OCI-LY3 (cell line): ENCODE measurements around the gene SRP54.
"Not testable (repeated sequence)": the region's sequence is repeated elsewhere in the genome, so short reads cannot be mapped to it uniquely, and the experiment has no call there.

ENCODE experiments used
- CTCF ChIP-seq: fragments of 200-600, 300-600 bp; sonication (generic); IDR thresholded peaks from 2 replicates; pipeline ENCODE4 v1.5.1; 2014; ENCODE audit warnings: antibody characterized with exemption, low read length, low read depth
- EZH2phosphoT487 ChIP-seq: fragments of 200-600 bp; shearing (Covaris generic); IDR thresholded peaks from 2 replicates; pipeline ENCODE4 v1.6.1; 2018; ENCODE audit warnings: antibody characterized with exemption, mixed run types, low read depth

GRCh38 chr14:35065731-35066130, 82.9 kb downstream of the SRP54 start:
- TF ChIP-seq CTCF, EZH2phosphoT487: not testable (repeated sequence)
